GM21825 (cell line): Measurements from ENCODE around the gene CYP2D6.
"Not testable (repeated sequence)": the region's sequence is repeated elsewhere in the genome, so short reads cannot be mapped to it uniquely, and the experiment has no call there.

Source experiments
- ATAC-seq: cut with Tn5 transposase; IDR thresholded peaks from one replicate; pipeline ENCODE4 v1.9.1; 2021; ENCODE audit warnings: mild to moderate bottlenecking, moderate library complexity; ENCODE audit not compliant: unreplicated experiment

CYP2D6 gene

GRCh38 chr22:42130639-42131431, at the start of gene CYP2D6:
CYP2D6 (minus strand) TSS chr22:42130810; CDS start chr22:42130791, 19 bp downstream.
- ATAC-seq, result not testable (repeated sequence)

DNA sequence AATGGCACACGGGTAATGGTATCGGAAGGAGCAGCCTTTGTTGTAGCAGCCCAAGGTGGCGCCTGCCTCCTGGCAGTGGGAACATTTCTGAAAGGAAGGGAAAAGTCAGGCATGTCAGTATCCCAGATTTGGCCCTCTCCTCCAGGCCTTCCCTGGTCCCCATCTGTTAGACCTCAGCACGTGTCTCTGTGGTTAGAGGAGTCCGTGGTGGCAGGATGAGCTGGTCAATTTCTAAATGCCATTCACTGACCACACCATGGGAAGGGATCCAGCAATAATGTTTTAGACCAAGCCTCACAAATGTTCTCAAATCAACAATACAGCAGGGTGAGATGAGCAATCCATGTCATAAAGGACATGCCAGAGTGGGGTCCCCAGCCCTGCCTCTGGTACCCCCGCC, 49.0 kb upstream of the CYP2D6 start:
- no peak for ATAC-seq

DNA sequence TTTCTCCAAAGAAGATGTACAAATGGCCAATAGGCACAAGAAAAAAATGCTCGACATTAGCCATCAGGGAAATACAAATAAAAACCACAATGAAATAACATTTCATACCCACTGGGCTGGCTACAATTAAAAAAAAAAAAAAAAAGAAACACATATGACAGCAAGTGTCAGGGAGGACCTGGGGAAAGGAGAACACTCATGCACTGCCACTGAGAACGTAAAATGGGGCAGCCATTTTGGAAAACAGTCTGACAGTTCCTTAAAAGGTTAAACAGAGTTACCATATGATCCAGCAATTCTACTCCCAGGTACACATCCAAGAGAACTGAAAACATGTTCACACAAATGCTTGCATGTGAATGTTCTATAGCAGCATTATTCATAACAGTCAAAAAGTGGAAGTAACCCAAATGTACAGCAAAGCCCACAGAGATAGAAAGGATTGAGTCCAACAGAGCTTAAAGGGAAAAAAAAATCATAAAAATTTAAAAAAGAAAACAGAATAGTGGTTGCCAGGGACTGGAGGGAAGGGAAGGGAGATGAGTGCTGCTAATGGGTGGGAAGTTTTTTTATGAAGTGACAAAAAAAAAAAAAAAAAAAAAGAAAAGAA, 48.4 kb upstream of the CYP2D6 start:
- no peak for ATAC-seq

- no peak for ATAC-seq
These were observed 47.3 kb upstream of the CYP2D6 start for GRCh38 chr22:42177891-42178336.

DNA sequence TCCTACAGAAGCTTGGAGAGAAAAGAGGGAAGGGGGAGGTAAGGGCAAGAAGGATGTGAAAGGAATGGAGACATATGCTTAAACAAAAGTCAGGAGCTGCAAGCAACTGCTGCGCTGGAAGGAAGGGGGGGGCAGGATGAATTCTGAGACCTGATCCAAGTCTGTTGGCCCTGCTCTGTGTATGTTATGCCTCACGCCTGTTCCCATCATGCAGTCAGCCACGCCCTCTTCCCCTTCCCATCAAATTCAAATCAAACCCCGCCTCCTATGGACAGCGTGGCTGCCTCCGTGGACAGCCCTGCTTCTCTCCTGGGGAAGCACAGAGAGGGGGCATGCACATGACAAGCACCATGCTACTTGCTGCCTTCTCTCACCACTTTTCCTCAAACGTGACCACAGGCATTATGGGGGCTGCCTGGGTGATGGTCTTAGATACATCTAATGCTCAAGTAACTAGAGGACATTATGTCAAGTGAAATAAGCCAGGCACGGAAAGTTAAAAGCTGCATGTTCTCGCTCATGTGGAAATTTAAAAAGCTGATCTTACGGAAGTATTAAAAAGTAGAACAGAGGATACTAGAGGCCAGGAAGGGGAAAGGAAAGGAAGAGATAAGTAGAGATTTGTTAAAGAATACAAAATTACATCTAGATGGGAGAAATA, 45.8 kb upstream of the CYP2D6 start:
- no peak for ATAC-seq

GRCh38 chr22:42174062-42174461, 43.5 kb upstream of the CYP2D6 start:
- ATAC-seq, result no peak

DNA sequence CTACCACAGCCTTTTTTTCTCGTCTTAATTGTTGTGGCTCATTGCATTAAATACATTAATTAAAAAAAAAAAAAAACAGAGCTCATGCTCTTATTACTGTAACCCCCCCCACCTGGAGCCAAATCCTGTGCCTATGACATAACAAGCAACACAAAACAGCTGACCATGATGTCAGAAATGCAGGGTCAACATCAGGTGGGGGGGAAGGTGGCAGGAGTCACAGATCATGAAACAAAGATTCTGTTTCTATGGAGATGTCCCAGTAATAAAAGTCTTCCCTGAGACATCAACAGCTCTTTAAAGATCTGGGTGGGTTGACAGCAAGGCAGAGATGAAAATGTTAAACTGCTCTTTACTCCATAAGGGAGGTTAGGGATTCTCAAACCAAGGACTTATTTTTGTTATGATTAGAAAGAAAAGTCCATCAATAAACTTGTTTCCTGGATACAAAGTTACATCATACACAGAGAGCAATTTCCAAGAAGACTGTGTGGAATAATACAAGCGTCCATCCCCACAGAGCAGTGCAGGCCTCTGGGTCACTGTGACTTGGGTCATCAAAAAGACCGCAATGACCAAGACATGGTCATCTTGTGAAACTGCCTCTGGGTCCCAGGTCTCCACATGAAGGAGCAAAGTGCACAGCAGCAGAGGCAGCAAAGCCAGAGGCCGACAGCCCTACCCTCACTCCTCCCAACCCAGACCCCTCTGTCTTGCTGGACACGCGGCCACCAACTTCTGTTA, 42.7 kb upstream of the CYP2D6 start:
- ATAC-seq, result no peak

- no peak for ATAC-seq
These were observed 42.2 kb upstream of the CYP2D6 start for GRCh38 chr22:42172773-42173172.

- no peak for ATAC-seq
These were observed 41.5 kb upstream of the CYP2D6 start for GRCh38 chr22:42171946-42172719.

GRCh38 chr22:42171417-42171816, 40.8 kb upstream of the CYP2D6 start:
- no peak for ATAC-seq

DNA sequence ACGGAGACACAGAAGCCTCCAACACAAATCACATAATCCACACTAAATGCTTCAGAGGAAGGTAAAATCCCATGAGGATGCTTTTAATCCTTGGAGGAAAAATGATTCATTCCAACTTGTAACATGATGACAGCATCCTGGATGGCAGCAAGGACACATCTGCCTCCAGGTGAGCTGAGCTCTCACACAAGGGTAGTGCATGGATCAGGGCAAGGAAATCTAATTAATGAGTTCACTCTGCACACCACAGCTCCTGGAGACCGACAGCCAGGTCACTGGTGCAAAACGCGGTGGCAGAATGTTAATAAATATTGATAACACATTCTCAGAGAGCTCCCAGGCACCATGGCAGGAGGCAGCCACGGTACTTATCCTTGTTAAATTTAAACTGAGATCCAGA, 40.3 kb upstream of the CYP2D6 start:
- no peak for ATAC-seq

GRCh38 chr22:42169055-42169469, 38.5 kb upstream of the CYP2D6 start:
- no peak for ATAC-seq

- ATAC-seq, result no peak
These were observed 37.9 kb upstream of the CYP2D6 start for GRCh38 chr22:42168476-42168875.

- no peak for ATAC-seq
These were observed 36.5 kb upstream of the CYP2D6 start for GRCh38 chr22:42167066-42167465.

DNA sequence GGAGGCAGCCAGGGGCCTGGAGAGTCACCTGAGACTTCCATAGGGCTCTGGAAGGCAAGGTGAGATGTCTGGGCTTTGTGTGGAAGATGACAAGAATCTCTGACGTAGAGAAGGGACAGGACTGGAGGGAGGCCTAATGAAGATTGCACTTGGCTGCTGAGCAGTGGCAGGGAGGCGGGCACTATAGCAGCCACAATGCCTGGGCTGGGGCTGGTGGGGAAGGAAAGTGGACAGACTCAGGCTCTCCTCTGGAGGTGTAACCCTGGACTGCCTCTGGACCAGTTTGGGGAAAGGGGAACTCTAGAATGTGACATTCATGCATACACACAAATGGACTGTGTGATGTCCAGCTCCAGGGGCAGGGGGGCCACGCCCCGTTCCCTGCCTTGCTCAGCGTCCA, 34.3 kb upstream of the CYP2D6 start:
- ATAC-seq, result no peak

GRCh38 chr22:42163515-42163914, 32.9 kb upstream of the CYP2D6 start:
- ATAC-seq, result no peak

DNA sequence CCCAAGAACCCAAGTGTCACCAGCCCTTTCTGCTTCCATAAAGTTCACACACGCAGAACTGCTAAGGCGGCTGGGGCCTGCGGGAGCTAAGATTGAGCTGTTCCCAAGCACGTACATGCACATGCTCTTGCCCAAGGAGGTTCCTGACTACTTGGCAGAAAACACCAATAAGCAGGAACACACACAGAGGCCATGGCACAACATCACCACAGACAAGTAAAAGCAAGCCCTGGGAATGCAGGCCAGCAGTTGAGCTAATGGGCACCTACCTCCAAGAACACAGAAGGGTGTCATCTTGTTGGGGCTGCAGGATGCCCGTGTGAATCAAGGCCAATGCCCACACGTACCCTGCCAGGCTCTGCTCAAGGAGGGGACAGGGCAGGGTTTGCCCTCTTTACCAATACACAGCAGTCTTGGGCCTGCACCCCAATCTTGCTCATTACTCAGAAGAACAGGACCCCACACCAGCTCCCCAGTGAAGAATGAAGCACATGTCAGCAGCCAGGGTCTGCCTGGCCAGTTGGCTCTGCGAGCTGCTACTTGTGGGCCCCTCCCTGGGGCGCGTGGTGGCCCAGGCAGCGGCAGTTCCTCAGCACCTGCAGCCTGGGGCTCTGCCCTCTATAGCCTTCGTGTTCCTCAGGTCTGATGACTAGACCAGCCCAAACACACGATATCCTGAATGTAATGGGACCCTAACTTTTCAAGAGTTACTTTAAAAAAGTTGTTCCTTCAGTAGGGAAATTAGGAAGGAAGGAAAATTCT, 32.3 kb upstream of the CYP2D6 start:
- ATAC-seq, result no peak

- ATAC-seq, result no peak
These were observed 30.5 kb upstream of the CYP2D6 start for GRCh38 chr22:42160830-42161696.

DNA sequence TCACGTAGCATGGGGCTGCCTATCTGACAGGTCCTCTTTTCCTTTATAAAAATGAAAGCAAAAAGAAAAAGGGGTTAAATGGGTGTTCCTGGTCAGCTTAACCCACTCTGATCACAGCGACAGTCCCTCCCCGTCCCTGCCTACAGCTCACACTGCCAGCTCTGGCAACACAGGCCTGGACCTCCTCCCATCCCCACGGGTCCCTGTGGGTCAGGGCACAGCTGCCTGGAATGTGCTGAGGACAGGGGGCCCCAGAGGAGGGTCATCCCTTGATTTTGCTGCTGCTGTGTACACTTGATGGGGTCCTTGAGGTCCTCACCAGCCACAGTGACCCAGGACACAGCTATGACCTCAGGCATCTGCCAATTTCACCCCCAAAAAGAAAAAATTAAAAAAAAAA, 29.6 kb upstream of the CYP2D6 start:
- no peak for ATAC-seq
